ENCODE results near the gene CCDC92B. TPM values are rescaled to one million over a fixed set of nuclear protein-coding genes. Genes with fewer than 3 reads are reported as not detected.

Gene CCDC92B
- total and polyA plus RNA-seq, 5 experiments from 2014 or later = 0.16 to 0.30 TPM; not detected in 3

GRCh38 chr17:2712300-2713043 lies 37.0 kb downstream of the CCDC92B start:
- DNase-seq = no peak
- POLR2A ChIA-PET = no interaction called here

GRCh38 chr17:2711608-2712299 lies 37.7 kb downstream of the CCDC92B start, which contains the start of gene CLUH:
Gene CLUH, minus strand, starts transcription at chr17:2711764. Its CDS starts 103 bp downstream, at chr17:2711661.
- ATAC-seq = peak; percentile 92 to 93
- DNase-seq = peak; percentile 91 to 96 (median 94)
- Mint-ChIP-seq H3K36me3 (no peaks in the 10 kb centered on the region), H3K9me3 (no peaks in the 10 kb centered on the region), H3K27ac (peak within 1 kb of the TSS; percentile 69 to 92 (median 86)), H3K4me3 (peak within 1 kb of the TSS; percentile 80 to 93 (median 87)), H3K4me1 (peaks cover 28 to 48% (median 42%) of the 10 kb centered on the region in 4 donors), H3K27me3 (no peaks in the 10 kb centered on the region)
- POLR2A ChIA-PET = no interaction called here

More at GRCh38 chr17:2712300-2713043, 37.0 kb downstream of the CCDC92B start:
- H3K27ac Mint-ChIP-seq = peak overlapping the region; percentile 37 to 91 (median 82)
- H3K4me3 Mint-ChIP-seq = peak overlapping the region; percentile 80 to 89 (median 86)
- ATAC-seq = no peak
- H3K4me1 Mint-ChIP-seq = peaks cover 28 to 42% (median 40%) of the 10 kb centered on the region in 4 donors
- H3K36me3 Mint-ChIP-seq = no peaks in the 10 kb centered on the region
- no peaks in the 10 kb centered on the region for H3K27me3 Mint-ChIP-seq
- H3K9me3 Mint-ChIP-seq = no peaks in the 10 kb centered on the region

- peak in 6 of 10 donors; percentile 24 to 61 (median 32) for DNase-seq
- POLR2A ChIA-PET = no interaction called here
- Mint-ChIP-seq H3K27me3 (no peaks in the 10 kb centered on the region), H3K4me3 (peak overlapping the region; percentile 80 to 93 (median 86)), H3K27ac (peak overlapping the region; percentile 69 to 92 (median 82)), H3K4me1 (peaks cover 30 to 54% (median 44%) of the 10 kb centered on the region in 4 donors), H3K9me3 (no peaks in the 10 kb centered on the region), H3K36me3 (no peaks in the 10 kb centered on the region)
- peak; percentile 21 to 35 for ATAC-seq
Measured at GRCh38 chr17:2710803-2711607, 38.4 kb downstream of the CCDC92B start.

- peak overlapping the region; percentile 80 to 93 (median 86) for H3K4me3 Mint-ChIP-seq
- H3K9me3 Mint-ChIP-seq = no peaks in the 10 kb centered on the region
- POLR2A ChIA-PET = interaction anchor here (0.6 kb wide), 1 partner anchor 16 kb away, joined by 7 read pairs; no protein-coding TSS in a partner anchor
- no peak for ATAC-seq
- H3K27ac Mint-ChIP-seq = peak overlapping the region; percentile 69 to 92 (median 83)
- no peak for DNase-seq
- no peaks in the 10 kb centered on the region for H3K27me3 Mint-ChIP-seq
- H3K36me3 Mint-ChIP-seq = no peaks in the 10 kb centered on the region
- H3K4me1 Mint-ChIP-seq = peaks cover 36 to 60% (median 49%) of the 10 kb centered on the region in 4 donors
Measured at GRCh38 chr17:2710071-2710802, 39.2 kb downstream of the CCDC92B start.

GRCh38 chr17:2709183-2709661 lies 40.2 kb downstream of the CCDC92B start:
- DNase-seq = no peak
- Mint-ChIP-seq H3K4me1 (peaks cover 42 to 65% (median 51%) of the 10 kb centered on the region in 4 donors), H3K4me3 (peak overlapping the region; percentile 62 to 93 (median 85)), H3K9me3 (no peaks in the 10 kb centered on the region), H3K27me3 (no peaks in the 10 kb centered on the region), H3K36me3 (peaks cover 0 to 10% (median 0%) of the 10 kb centered on the region in 3 donors), H3K27ac (peak overlapping the region in 6 of 10 donors; percentile 16 to 92 (median 53))
- no peak for ATAC-seq
- POLR2A ChIA-PET = no interaction called here

- H3K27ac Mint-ChIP-seq = peak overlapping the region in 4 of 10 donors; percentile 48 to 92 (median 63)
- H3K27me3 Mint-ChIP-seq = no peaks in the 10 kb centered on the region
- POLR2A ChIA-PET = no interaction called here
Measured at GRCh38 chr17:2708585-2709182, 40.8 kb downstream of the CCDC92B start.

GRCh38 chr17:2707721-2708584 lies 41.5 kb downstream of the CCDC92B start:
- POLR2A ChIA-PET = interaction anchor here (0.5 kb wide), 1 partner anchor 1082 kb away, joined by 6 read pairs; no protein-coding TSS in a partner anchor
- no peaks in the 10 kb centered on the region for H3K9me3 Mint-ChIP-seq
- H3K4me1 Mint-ChIP-seq = peaks cover 42 to 65% (median 49%) of the 10 kb centered on the region in 4 donors
- H3K27me3 Mint-ChIP-seq = no peaks in the 10 kb centered on the region
- H3K27ac Mint-ChIP-seq = peak overlapping the region in 6 of 10 donors; percentile 11 to 77 (median 40)
- peaks cover 0 to 17% (median 0%) of the 10 kb centered on the region in 3 donors for H3K36me3 Mint-ChIP-seq
- DNase-seq = peak in 1 of 10 donors; percentile 56
- no peak for ATAC-seq
- H3K4me3 Mint-ChIP-seq = peak overlapping the region in 4 of 10 donors; percentile 7 to 41 (median 36)

More at GRCh38 chr17:2708585-2709182, 40.8 kb downstream of the CCDC92B start:
- Mint-ChIP-seq H3K9me3 (no peaks in the 10 kb centered on the region), H3K36me3 (peaks cover 0 to 11% (median 0%) of the 10 kb centered on the region in 3 donors), H3K4me3 (peak overlapping the region in 8 of 10 donors; percentile 32 to 93 (median 64)), H3K4me1 (peaks cover 42 to 65% (median 50%) of the 10 kb centered on the region in 4 donors)
- ATAC-seq (no peak), DNase-seq (no peak)

- Mint-ChIP-seq H3K36me3 (peaks cover 0 to 26% (median 0%) of the 10 kb centered on the region in 3 donors), H3K4me3 (no peak overlapping the region), H3K27ac (peak overlapping the region in 1 of 10 donors; percentile 69), H3K9me3 (no peaks in the 10 kb centered on the region), H3K4me1 (peaks cover 36 to 56% (median 42%) of the 10 kb centered on the region in 4 donors), H3K27me3 (no peaks in the 10 kb centered on the region)
- POLR2A ChIA-PET = no interaction called here
- DNase-seq = peak in 1 of 10 donors; percentile 61
- no peak for ATAC-seq
Measured at GRCh38 chr17:2706911-2707510, 42.4 kb downstream of the CCDC92B start.

- DNase-seq (peak in 1 of 10 donors; percentile 48), ATAC-seq (no peak)
- POLR2A ChIA-PET = interaction anchor here (0.6 kb wide), 1 partner anchor 34 kb away, joined by 7 read pairs; no protein-coding TSS in a partner anchor
- peaks cover 33 to 52% (median 40%) of the 10 kb centered on the region in 4 donors for H3K4me1 Mint-ChIP-seq
- peak overlapping the region in 1 of 10 donors; percentile 34 for H3K4me3 Mint-ChIP-seq
- H3K27ac Mint-ChIP-seq = peak overlapping the region in 4 of 10 donors; percentile 3 to 69 (median 32)
- H3K36me3 Mint-ChIP-seq = peaks cover 0 to 27% (median 0%) of the 10 kb centered on the region in 3 donors
- no peaks in the 10 kb centered on the region for H3K9me3 Mint-ChIP-seq
- H3K27me3 Mint-ChIP-seq = no peaks in the 10 kb centered on the region
Measured at GRCh38 chr17:2705888-2706795, 43.3 kb downstream of the CCDC92B start.
